Hematopoietic multipotent progenitor cell treated with erythropoietin and hydrocortisone succinate and interleukin-3 and kit ligand, for 4 days (in vitro differentiated cells): Measurements from ENCODE around the gene EPHA6.

ENCODE experiments used
- DNase-seq: peaks from one replicate; pipeline ENCODE4 v3.0.0-alpha.2; 2015

EPHA6 gene

GRCh38 chr3:96813820-96814650 is at the start of gene EPHA6:
Gene EPHA6 (plus strand): TSS chr3:96814594.
- peak; percentile 63 for DNase-seq

GRCh38 chr3:96776818-96777217 is 37.6 kb upstream of the EPHA6 start:
- no peak for DNase-seq

- peak; percentile 2 for DNase-seq
Observed at GRCh38 chr3:96779810-96780209, 34.6 kb upstream of the EPHA6 start.

- DNase-seq: no peak
Observed at GRCh38 chr3:96796101-96796500, 18.3 kb upstream of the EPHA6 start.

- DNase-seq: no peak
Observed at GRCh38 chr3:96803870-96804269, 10.5 kb upstream of the EPHA6 start.

GRCh38 chr3:96806341-96806740 is 8.1 kb upstream of the EPHA6 start:
- DNase-seq: no peak

GRCh38 chr3:96813134-96813819 is 1.1 kb upstream of the EPHA6 start:
- DNase-seq: peak; percentile 87

- peak; percentile 2 for DNase-seq
Observed at GRCh38 chr3:96814651-96815567, 515 bp downstream of the EPHA6 start.

- DNase-seq: no peak
Observed at GRCh38 chr3:96831175-96831574, 16.8 kb downstream of the EPHA6 start.

GRCh38 chr3:96833301-96833700 is 18.9 kb downstream of the EPHA6 start:
- no peak for DNase-seq

GRCh38 chr3:96836153-96836915 is 21.9 kb downstream of the EPHA6 start:
- DNase-seq: no peak

GRCh38 chr3:96843505-96844203 is 29.3 kb downstream of the EPHA6 start:
- DNase-seq: peak; percentile 0

- no peak for DNase-seq
Observed at GRCh38 chr3:96844204-96844514, 29.8 kb downstream of the EPHA6 start.

- no peak for DNase-seq
Observed at GRCh38 chr3:96852849-96853248, 38.5 kb downstream of the EPHA6 start.

GRCh38 chr3:96860882-96861281 is 46.5 kb downstream of the EPHA6 start:
- no peak for DNase-seq

GRCh38 chr3:96863129-96863740 is 48.8 kb downstream of the EPHA6 start:
- DNase-seq: peak; percentile 63

GRCh38 chr3:96865605-96866004 is 51.2 kb downstream of the EPHA6 start:
- no peak for DNase-seq

- no peak for DNase-seq
Observed at GRCh38 chr3:96869316-96869715, 54.9 kb downstream of the EPHA6 start.

GRCh38 chr3:96877510-96877909 is 63.1 kb downstream of the EPHA6 start:
- DNase-seq: no peak

GRCh38 chr3:96900031-96900430 is 85.6 kb downstream of the EPHA6 start:
- DNase-seq: no peak

GRCh38 chr3:96900566-96900965 is 86.2 kb downstream of the EPHA6 start:
- DNase-seq: no peak

GRCh38 chr3:96915445-96915844 is 101.1 kb downstream of the EPHA6 start:
- no peak for DNase-seq
